ENCODE measurements around the gene NARS2.
"Not testable (repeated sequence)": the region's sequence is repeated elsewhere in the genome, so short reads cannot be mapped to it uniquely, and the experiment has no call there.

NARS2 gene

GRCh38 chr11:78563090-78563489 is 11.6 kb downstream of the NARS2 start:
- not testable (repeated sequence) for H3K27ac ChIP-seq (ENCODE audit: low read depth, low read length)
- Histone ChIP-seq H3K4me1 (ENCODE audit: control insufficient read depth in 1 of 2, insufficient read depth in 2 of 2, low read length in 2 of 2) (peaks cover 22 to 36% of the 10 kb centered on the region in 2 donors), H3K36me3 (ENCODE audit: control insufficient read depth in 1 of 2, insufficient read depth in 2 of 2, low read length in 2 of 2) (peaks cover 3 to 19% of the 10 kb centered on the region in 2 donors)

DNA sequence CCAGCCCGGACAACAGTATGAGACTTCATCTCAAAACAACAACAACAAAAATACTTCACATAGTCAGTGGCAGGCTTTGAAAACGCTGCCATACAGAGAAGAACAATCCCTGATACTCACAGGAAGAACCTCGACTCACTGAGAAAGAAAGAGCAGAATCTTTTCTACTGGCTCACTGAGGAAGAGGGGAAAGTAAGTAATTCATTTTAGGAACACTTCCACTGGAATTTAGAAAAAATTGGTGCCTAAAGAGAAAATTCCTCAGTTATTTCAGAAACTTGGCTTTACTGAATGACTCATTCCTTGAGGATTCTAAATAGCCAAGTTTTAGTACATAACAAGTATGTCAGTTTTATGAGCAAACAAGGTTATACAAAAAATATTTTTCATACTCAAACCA is 12.3 kb downstream of the NARS2 start:
- Histone ChIP-seq H3K9me3 (ENCODE audit: control insufficient read depth in 1 of 2, low read length in 2 of 2) (no peaks in the 10 kb centered on the region), H3K27ac (ENCODE audit: low read depth, low read length) (no peak overlapping the region), H3K4me3 (ENCODE audit: low read depth in 1 of 2, low read length in 2 of 2) (no peak overlapping the region), H3K27me3 (ENCODE audit: control insufficient read depth in 1 of 2, insufficient read depth in 2 of 2, low read length in 2 of 2) (no peaks in the 10 kb centered on the region), H3K9ac (ENCODE audit: low read depth in 1 of 2, low read length in 2 of 2) (peak overlapping the region in 1 of 2 donors; percentile 18), H3K36me3 (ENCODE audit: control insufficient read depth in 1 of 2, insufficient read depth in 2 of 2, low read length in 2 of 2) (peaks cover 6 to 16% of the 10 kb centered on the region in 2 donors), H3K4me1 (ENCODE audit: control insufficient read depth in 1 of 2, insufficient read depth in 2 of 2, low read length in 2 of 2) (peaks cover 22 to 36% of the 10 kb centered on the region in 2 donors)

More at GRCh38 chr11:78563090-78563489, 11.6 kb downstream of the NARS2 start:
- not testable (repeated sequence) for H3K4me3 ChIP-seq (ENCODE audit: low read depth in 1 of 2, low read length in 2 of 2); H3K9me3 ChIP-seq (ENCODE audit: control insufficient read depth in 1 of 2, low read length in 2 of 2); H3K9ac ChIP-seq (ENCODE audit: low read depth in 1 of 2, low read length in 2 of 2); H3K27me3 ChIP-seq (ENCODE audit: control insufficient read depth in 1 of 2, insufficient read depth in 2 of 2, low read length in 2 of 2)

DNA sequence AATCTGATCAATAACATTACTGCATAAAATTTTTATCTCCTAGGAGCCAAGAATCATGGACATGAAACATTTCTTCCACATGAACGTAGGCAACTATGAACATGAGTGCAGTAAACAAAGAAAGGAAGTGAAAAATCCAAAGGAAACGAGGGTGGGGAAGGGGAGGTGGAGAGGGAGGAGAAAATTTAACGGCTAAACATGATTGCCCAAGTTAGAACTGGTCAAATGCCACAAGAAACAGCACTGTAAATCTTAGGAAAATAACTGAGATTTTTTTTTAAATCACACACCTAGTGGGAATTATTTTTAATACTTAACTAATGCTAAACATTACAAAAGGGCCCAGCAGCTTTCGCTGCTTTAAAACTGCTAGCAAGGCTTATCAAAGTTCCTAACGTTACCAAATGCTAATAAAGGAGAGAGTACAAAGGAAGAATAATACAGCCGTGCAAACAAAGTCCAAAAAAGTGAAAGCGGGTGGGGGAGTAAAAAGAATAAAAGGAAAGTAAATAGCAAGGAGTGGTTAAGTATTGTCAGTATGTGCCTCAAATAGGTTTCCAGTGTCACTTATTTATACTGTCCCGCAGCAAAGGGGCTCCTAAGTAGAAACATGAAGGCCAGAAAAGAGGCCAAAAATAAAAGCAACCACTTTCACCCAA is 13.7 kb downstream of the NARS2 start:
- H3K4me3 ChIP-seq (ENCODE audit: low read depth in 1 of 2, low read length in 2 of 2), result peak overlapping the region; percentile 5 to 37
- H3K27ac ChIP-seq (ENCODE audit: low read depth, low read length), result peak overlapping the region; percentile 42
- peak overlapping the region; percentile 7 to 33 for H3K9ac ChIP-seq (ENCODE audit: low read depth in 1 of 2, low read length in 2 of 2)

DNA sequence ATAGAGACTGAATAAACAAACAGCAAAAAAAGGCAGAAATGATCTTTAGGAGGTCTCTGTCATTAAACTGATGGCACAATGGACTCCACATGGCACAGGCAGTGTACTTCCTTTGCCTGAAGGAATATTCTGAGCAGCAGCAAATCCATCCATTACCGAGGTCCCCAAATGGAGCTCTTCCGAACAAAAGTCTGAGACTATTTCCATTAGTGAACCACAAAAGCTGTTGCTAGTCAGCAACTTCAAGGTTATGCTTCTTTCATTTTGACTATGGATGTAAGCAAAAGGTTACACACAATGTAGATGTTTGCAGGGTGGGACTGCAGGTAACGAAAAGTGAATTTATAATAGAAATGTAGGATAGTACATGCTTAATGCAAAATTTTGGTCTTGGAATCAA is 14.5 kb downstream of the NARS2 start:
- Histone ChIP-seq H3K9ac (ENCODE audit: low read depth in 1 of 2, low read length in 2 of 2) (peak overlapping the region in 1 of 2 donors; percentile 7), H3K27me3 (ENCODE audit: control insufficient read depth in 1 of 2, insufficient read depth in 2 of 2, low read length in 2 of 2) (no peaks in the 10 kb centered on the region), H3K36me3 (ENCODE audit: control insufficient read depth in 1 of 2, insufficient read depth in 2 of 2, low read length in 2 of 2) (peaks cover 10 to 11% of the 10 kb centered on the region in 2 donors), H3K4me3 (ENCODE audit: low read depth in 1 of 2, low read length in 2 of 2) (peak overlapping the region in 1 of 2 donors; percentile 29), H3K27ac (ENCODE audit: low read depth, low read length) (no peak overlapping the region), H3K9me3 (ENCODE audit: control insufficient read depth in 1 of 2, low read length in 2 of 2) (no peaks in the 10 kb centered on the region), H3K4me1 (ENCODE audit: control insufficient read depth in 1 of 2, insufficient read depth in 2 of 2, low read length in 2 of 2) (peaks cover 22 to 36% of the 10 kb centered on the region in 2 donors)

More for the DNA sequence above, 13.7 kb downstream of the NARS2 start:
- H3K4me1 ChIP-seq (ENCODE audit: control insufficient read depth in 1 of 2, insufficient read depth in 2 of 2, low read length in 2 of 2), result peaks cover 22 to 36% of the 10 kb centered on the region in 2 donors
- H3K27me3 ChIP-seq (ENCODE audit: control insufficient read depth in 1 of 2, insufficient read depth in 2 of 2, low read length in 2 of 2), result no peaks in the 10 kb centered on the region
- peaks cover 11 to 18% of the 10 kb centered on the region in 2 donors for H3K36me3 ChIP-seq (ENCODE audit: control insufficient read depth in 1 of 2, insufficient read depth in 2 of 2, low read length in 2 of 2)
- H3K9me3 ChIP-seq (ENCODE audit: control insufficient read depth in 1 of 2, low read length in 2 of 2), result no peaks in the 10 kb centered on the region

DNA sequence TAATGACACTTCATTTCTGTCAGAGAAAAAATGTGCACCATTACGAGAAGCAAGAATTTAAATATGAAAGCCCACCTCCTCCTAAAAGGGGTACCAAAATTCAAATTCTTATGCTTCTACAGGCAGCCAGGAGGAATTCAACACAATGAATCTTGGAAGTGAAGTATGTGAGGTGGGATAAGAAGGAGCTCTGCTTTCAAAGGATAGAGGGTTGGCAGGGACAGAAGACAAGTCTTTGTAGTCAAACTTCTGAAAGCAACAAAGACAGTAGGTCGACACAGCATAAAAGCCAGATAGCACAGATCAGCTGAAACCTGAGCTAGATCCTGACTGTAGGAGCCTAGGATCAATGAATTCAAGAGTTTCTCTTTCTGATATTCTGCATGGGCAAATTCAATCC is 17.4 kb downstream of the NARS2 start:
- Histone ChIP-seq H3K9ac (ENCODE audit: low read depth in 1 of 2, low read length in 2 of 2) (no peak overlapping the region), H3K4me3 (ENCODE audit: low read depth in 1 of 2, low read length in 2 of 2) (no peak overlapping the region), H3K9me3 (ENCODE audit: control insufficient read depth in 1 of 2, low read length in 2 of 2) (no peaks in the 10 kb centered on the region), H3K27ac (ENCODE audit: low read depth, low read length) (no peak overlapping the region), H3K4me1 (ENCODE audit: control insufficient read depth in 1 of 2, insufficient read depth in 2 of 2, low read length in 2 of 2) (peaks cover 22 to 29% of the 10 kb centered on the region in 2 donors), H3K36me3 (ENCODE audit: control insufficient read depth in 1 of 2, insufficient read depth in 2 of 2, low read length in 2 of 2) (peaks cover 6 to 11% of the 10 kb centered on the region in 2 donors), H3K27me3 (ENCODE audit: control insufficient read depth in 1 of 2, insufficient read depth in 2 of 2, low read length in 2 of 2) (no peaks in the 10 kb centered on the region)

DNA sequence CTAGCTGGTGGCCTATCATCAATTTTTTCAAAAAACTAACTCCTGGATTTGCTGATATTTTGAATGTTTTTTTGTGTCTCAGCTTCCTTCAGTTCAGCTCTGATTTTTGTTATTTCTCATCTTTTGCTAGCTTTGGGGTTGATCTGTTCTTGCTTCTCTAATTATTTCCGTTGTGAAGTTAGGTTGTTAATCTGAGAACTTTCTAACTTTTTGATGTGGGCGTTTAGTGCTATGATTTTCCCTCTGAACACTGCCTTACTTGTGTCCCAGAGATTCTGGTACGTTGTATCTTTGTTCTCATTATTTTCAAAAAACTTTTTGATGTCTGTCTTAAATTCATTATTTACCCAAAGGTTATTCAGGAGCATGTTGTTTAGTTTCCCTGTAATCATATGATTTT is 19.1 kb downstream of the NARS2 start:
- H3K36me3 ChIP-seq (ENCODE audit: control insufficient read depth in 1 of 2, insufficient read depth in 2 of 2, low read length in 2 of 2), result peaks cover 6 to 11% of the 10 kb centered on the region in 2 donors
- H3K4me1 ChIP-seq (ENCODE audit: control insufficient read depth in 1 of 2, insufficient read depth in 2 of 2, low read length in 2 of 2), result peaks cover 6 to 12% of the 10 kb centered on the region in 2 donors
- H3K9me3 ChIP-seq (ENCODE audit: control insufficient read depth in 1 of 2, low read length in 2 of 2), result no peaks in the 10 kb centered on the region
- H3K4me3 ChIP-seq (ENCODE audit: low read depth in 1 of 2, low read length in 2 of 2), result no peak overlapping the region
- H3K9ac ChIP-seq (ENCODE audit: low read depth in 1 of 2, low read length in 2 of 2), result no peak overlapping the region
- no peak overlapping the region for H3K27ac ChIP-seq (ENCODE audit: low read depth, low read length)
- H3K27me3 ChIP-seq (ENCODE audit: control insufficient read depth in 1 of 2, insufficient read depth in 2 of 2, low read length in 2 of 2), result no peaks in the 10 kb centered on the region

GRCh38 chr11:78552881-78553280 is 21.8 kb downstream of the NARS2 start:
- H3K4me1 ChIP-seq (ENCODE audit: control insufficient read depth in 1 of 2, insufficient read depth in 2 of 2, low read length in 2 of 2), result peaks cover 10 to 19% of the 10 kb centered on the region in 2 donors
- no peak overlapping the region for H3K4me3 ChIP-seq (ENCODE audit: low read depth in 1 of 2, low read length in 2 of 2)
- H3K36me3 ChIP-seq (ENCODE audit: control insufficient read depth in 1 of 2, insufficient read depth in 2 of 2, low read length in 2 of 2), result peaks cover 6% of the 10 kb centered on the region in 2 donors
- H3K9me3 ChIP-seq (ENCODE audit: control insufficient read depth in 1 of 2, low read length in 2 of 2), result no peaks in the 10 kb centered on the region
- H3K9ac ChIP-seq (ENCODE audit: low read depth in 1 of 2, low read length in 2 of 2), result no peak overlapping the region
- no peak overlapping the region for H3K27ac ChIP-seq (ENCODE audit: low read depth, low read length)
- no peaks in the 10 kb centered on the region for H3K27me3 ChIP-seq (ENCODE audit: control insufficient read depth in 1 of 2, insufficient read depth in 2 of 2, low read length in 2 of 2)

DNA sequence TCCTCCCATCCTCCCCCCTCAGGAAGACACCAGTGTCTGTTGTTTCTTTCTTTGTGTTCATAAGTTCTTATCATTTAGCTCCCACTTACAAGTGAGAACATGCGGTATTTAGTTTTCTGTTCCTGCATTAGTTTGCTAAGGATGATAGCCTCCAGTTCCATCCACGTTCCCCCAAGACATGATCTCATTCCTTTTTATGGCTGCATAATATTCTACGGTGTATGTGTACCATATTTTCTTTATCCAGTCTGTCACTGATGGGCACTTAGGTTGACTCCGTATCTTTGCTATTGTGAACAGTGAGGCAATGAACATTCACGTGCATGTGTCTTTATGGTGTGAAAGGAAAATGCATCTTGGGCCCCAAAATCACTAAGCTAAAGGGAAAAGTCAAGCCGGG is 22.5 kb downstream of the NARS2 start:
- not testable (repeated sequence) for H3K27me3 ChIP-seq (ENCODE audit: control insufficient read depth in 1 of 2, insufficient read depth in 2 of 2, low read length in 2 of 2)

GRCh38 chr11:78551066-78551465 is 23.6 kb downstream of the NARS2 start:
- H3K9ac ChIP-seq (ENCODE audit: low read depth in 1 of 2, low read length in 2 of 2), result no peak overlapping the region
- H3K4me1 ChIP-seq (ENCODE audit: control insufficient read depth in 1 of 2, insufficient read depth in 2 of 2, low read length in 2 of 2), result peaks cover 10 to 19% of the 10 kb centered on the region in 2 donors
- H3K27me3 ChIP-seq (ENCODE audit: control insufficient read depth in 1 of 2, insufficient read depth in 2 of 2, low read length in 2 of 2), result no peaks in the 10 kb centered on the region
- H3K27ac ChIP-seq (ENCODE audit: low read depth, low read length), result no peak overlapping the region
- H3K4me3 ChIP-seq (ENCODE audit: low read depth in 1 of 2, low read length in 2 of 2), result no peak overlapping the region
- no peaks in the 10 kb centered on the region for H3K36me3 ChIP-seq (ENCODE audit: control insufficient read depth in 1 of 2, insufficient read depth in 2 of 2, low read length in 2 of 2)
- H3K9me3 ChIP-seq (ENCODE audit: control insufficient read depth in 1 of 2, low read length in 2 of 2), result no peaks in the 10 kb centered on the region

More for the DNA sequence above, 22.5 kb downstream of the NARS2 start:
- H3K36me3 ChIP-seq (ENCODE audit: control insufficient read depth in 1 of 2, insufficient read depth in 2 of 2, low read length in 2 of 2); H3K27ac ChIP-seq (ENCODE audit: low read depth, low read length); H3K9me3 ChIP-seq (ENCODE audit: control insufficient read depth in 1 of 2, low read length in 2 of 2); H3K9ac ChIP-seq (ENCODE audit: low read depth in 1 of 2, low read length in 2 of 2); H3K4me3 ChIP-seq (ENCODE audit: low read depth in 1 of 2, low read length in 2 of 2): not testable (repeated sequence)
- H3K4me1 ChIP-seq (ENCODE audit: control insufficient read depth in 1 of 2, insufficient read depth in 2 of 2, low read length in 2 of 2), result peaks cover 10 to 19% of the 10 kb centered on the region in 2 donors

GRCh38 chr11:78549624-78550409 is 24.8 kb downstream of the NARS2 start:
- Histone ChIP-seq H3K27me3 (ENCODE audit: control insufficient read depth in 1 of 2, insufficient read depth in 2 of 2, low read length in 2 of 2) (no peaks in the 10 kb centered on the region), H3K4me1 (ENCODE audit: control insufficient read depth in 1 of 2, insufficient read depth in 2 of 2, low read length in 2 of 2) (peaks cover 10 to 19% of the 10 kb centered on the region in 2 donors), H3K9ac (ENCODE audit: low read depth in 1 of 2, low read length in 2 of 2) (no peak overlapping the region), H3K4me3 (ENCODE audit: low read depth in 1 of 2, low read length in 2 of 2) (no peak overlapping the region), H3K36me3 (ENCODE audit: control insufficient read depth in 1 of 2, insufficient read depth in 2 of 2, low read length in 2 of 2) (no peaks in the 10 kb centered on the region), H3K27ac (ENCODE audit: low read depth, low read length) (no peak overlapping the region), H3K9me3 (ENCODE audit: control insufficient read depth in 1 of 2, low read length in 2 of 2) (no peaks in the 10 kb centered on the region)

Measured in duodenal mucosa (tissue), 2 donors.